CD4-positive, alpha-beta T cell treated with Interleukin-4 for 4 hours (primary cell): Measurements from ENCODE around the gene ST6GALNAC4.

Source experiments
- DNase-seq: peaks from one replicate; pipeline ENCODE4 v3.0.0-alpha.2; 2020

ST6GALNAC4 gene

GRCh38 chr9:127868278-127868902 is 48.5 kb downstream of the ST6GALNAC4 start:
- DNase-seq, result no peak

DNA sequence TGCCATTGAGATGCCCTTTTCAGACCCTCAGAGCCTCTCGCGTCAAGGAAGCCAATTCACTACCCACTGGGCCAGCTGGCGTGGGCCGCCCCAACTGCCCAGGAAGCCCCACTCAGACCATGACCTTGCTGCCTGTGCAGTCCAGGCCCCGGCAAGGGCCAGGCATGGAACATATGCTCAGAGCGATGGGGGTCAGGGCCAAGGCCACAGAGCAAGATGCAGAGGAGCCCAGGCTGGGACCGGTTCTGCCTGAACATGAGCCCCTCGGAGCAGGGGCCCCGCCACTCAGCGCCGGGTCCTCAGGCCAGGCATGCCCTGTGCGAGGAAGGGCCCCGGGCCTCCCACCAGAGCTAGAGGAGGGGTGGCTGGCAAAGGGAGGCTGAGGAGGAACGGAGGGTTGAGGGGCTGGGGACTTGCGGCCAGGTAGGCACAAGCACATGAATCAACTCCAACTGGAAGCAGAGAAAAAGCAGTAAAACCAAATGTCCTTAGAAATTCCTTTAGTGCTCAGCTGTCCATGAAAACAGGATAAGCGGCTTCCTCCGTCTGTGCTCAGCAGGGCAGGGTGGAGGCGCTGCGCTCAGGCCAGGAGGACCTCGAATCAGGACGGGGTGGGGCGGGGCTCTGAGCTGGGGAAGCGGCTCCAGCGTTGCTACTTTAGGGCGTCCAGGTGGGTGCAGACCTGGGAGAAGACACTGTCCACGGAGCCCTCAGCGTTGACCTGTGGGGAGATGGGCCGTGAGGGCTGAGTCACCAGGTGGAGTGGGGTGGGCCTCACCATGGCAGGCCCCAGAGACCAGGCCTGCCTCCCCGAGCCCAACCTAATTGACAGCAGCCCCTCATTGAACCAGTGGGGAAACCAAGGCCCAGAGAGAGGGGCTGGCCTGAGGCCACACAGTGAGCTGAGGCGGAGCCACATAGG is 49.2 kb downstream of the ST6GALNAC4 start:
- DNase-seq, result no peak

DNA sequence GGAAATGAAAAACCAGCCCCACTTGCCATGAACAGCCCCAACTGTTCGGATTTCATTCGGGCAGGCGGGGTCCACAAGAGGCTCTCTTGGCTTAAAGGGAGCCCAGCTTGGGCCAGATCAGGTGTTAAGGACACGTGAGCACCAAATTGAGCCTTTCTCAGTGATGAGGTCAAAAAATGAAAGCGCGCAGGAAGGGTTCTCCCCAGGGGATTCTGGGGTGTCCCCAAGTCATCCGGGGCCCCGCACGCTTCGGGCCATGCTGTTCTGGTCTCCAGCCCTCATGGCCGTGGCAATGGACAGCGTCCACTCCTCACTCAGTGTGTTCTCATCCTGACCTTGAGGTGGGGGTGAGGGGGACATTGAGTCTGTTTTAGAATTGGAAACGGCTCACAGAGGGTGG is 50.3 kb downstream of the ST6GALNAC4 start:
- no peak for DNase-seq

GRCh38 chr9:127865645-127866464 is 51.0 kb downstream of the ST6GALNAC4 start:
- peak; percentile 32 for DNase-seq

DNA sequence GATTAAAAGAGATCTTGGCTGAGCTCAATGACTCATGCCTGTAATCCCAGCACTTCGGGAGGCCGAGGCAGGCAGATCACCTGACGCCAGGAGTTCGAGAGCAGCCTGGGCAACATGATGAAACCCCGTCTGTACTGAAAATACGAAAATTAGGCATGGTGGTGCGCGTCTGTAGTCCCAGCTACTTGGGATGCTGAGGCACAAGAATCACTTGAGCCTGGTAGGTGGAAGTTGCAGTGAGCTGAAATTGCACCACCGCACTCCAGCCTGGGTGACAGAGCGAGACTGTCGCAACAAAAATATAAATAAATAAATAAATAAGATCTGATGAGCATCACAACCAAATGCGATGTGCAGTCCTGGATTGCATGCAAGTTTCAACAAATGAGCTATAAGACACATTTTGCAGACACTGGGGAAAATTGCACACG is 53.6 kb downstream of the ST6GALNAC4 start:
- DNase-seq, result no peak

GRCh38 chr9:127862075-127863011 is 54.5 kb downstream of the ST6GALNAC4 start:
- peak; percentile 46 for DNase-seq

DNA sequence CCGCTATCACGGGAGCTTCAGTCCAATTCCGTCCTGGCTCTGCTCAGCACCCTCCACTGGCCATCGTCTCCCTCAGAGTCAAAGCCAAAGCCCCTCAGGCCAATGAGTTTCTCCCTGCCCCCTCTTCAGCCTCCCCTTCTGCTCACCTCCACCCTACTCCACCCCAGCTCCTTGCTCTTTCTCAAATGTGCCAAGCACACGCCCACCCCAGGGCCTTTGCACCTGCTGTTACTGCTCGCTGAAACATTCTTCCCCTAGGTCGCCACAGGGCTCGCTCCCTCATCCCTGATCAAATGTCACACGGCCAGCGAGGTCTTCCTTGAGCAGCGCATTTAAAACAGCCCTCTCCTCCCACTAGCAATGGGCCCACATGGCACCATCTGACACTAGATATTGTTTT is 56.1 kb downstream of the ST6GALNAC4 start:
- DNase-seq, result no peak

- DNase-seq, result no peak
These were observed 56.6 kb downstream of the ST6GALNAC4 start for GRCh38 chr9:127860260-127860659.

GRCh38 chr9:127858041-127858512 is 58.8 kb downstream of the ST6GALNAC4 start:
- DNase-seq, result no peak
